OCI-LY1 (cell line): Measurements from ENCODE around the gene GSTA1.
"Not testable (repeated sequence)": the region's sequence is repeated elsewhere in the genome, so short reads cannot be mapped to it uniquely, and the experiment has no call there.

Experiments used
- H2AFZ ChIP-seq: fragments of 200-600 bp; sonication (generic), shearing (Covaris generic); 2 replicates; pipeline ENCODE4 v1.6.0; 2014; ENCODE audit warnings: antibody characterized with exemption, mild to moderate bottlenecking, low read length
- H3F3A ChIP-seq: fragments of 200-600 bp; sonication (generic), shearing (Covaris generic); 2 replicates; pipeline ENCODE4 v1.6.0; 2014; ENCODE audit warnings: mild to moderate bottlenecking, antibody characterized with exemption, low read length, moderate library complexity; ENCODE audit not compliant: insufficient read depth
- H3K27ac ChIP-seq: fragments of 200-600 bp; sonication (generic); 2 replicates; pipeline ENCODE4 v1.5.1; 2014; ENCODE audit warnings: low read length, mixed run types, mild to moderate bottlenecking, low read depth; ENCODE audit not compliant: poor library complexity, severe bottlenecking
- H3K27me3 ChIP-seq: fragments of 200-600 bp; sonication (generic); 2 replicates; pipeline ENCODE4 v1.6.0; 2014; ENCODE audit warnings: antibody characterized with exemption, mild to moderate bottlenecking, low read length, moderate library complexity; ENCODE audit not compliant: insufficient read depth
- H3K36me3 ChIP-seq: fragments of 200-600 bp; sonication (generic); 2 replicates; pipeline ENCODE4 v1.6.1; 2014; ENCODE audit warnings: mild to moderate bottlenecking, antibody characterized with exemption, low read length, moderate library complexity, mixed read lengths; ENCODE audit not compliant: insufficient read depth
- H3K4me1 ChIP-seq: fragments of 200-600 bp; sonication (generic); 2 replicates; pipeline ENCODE4 v1.5.1; 2014; ENCODE audit warnings: mild to moderate bottlenecking, low read length, moderate library complexity; ENCODE audit not compliant: insufficient read depth, severe bottlenecking
- H3K4me2 ChIP-seq: fragments of 200-600 bp; sonication (generic), shearing (Covaris generic); 2 replicates; pipeline ENCODE4 v1.6.1; 2014; ENCODE audit warnings: low read length
- H3K4me3 ChIP-seq: fragments of 200-600 bp; sonication (generic); 2 replicates; pipeline ENCODE4 v1.5.1; 2014; ENCODE audit warnings: low read length, low read depth, mild to moderate bottlenecking, mixed read lengths; ENCODE audit not compliant: poor library complexity, severe bottlenecking
- H3K79me2 ChIP-seq: fragments of 200-600 bp; shearing (Covaris generic); 2 replicates; pipeline ENCODE4 v1.6.1; 2016; ENCODE audit warnings: mixed run types, low read length, mixed read lengths; ENCODE audit not compliant: insufficient read depth
- H3K9ac ChIP-seq: fragments of 200-600 bp; sonication (generic), shearing (Covaris generic); 2 replicates; pipeline ENCODE4 v1.6.1; 2014; ENCODE audit warnings: mild to moderate bottlenecking, low read length, mixed read lengths
- H3K9me2 ChIP-seq: fragments of 200-600 bp; sonication (generic), shearing (Covaris generic); 2 replicates; pipeline ENCODE4 v1.6.1; 2014; ENCODE audit warnings: low read depth, mild to moderate bottlenecking, low read length, mixed read lengths
- H3K9me3 ChIP-seq: fragments of 200-600 bp; shearing (Covaris generic); 2 replicates; pipeline ENCODE4 v1.6.1; 2014; ENCODE audit warnings: low read length, mixed read lengths
- H4K20me1 ChIP-seq: fragments of 200-600 bp; sonication (generic), shearing (Covaris generic); 2 replicates; pipeline ENCODE4 v1.6.0; 2016; ENCODE audit warnings: mild to moderate bottlenecking, low read length; ENCODE audit not compliant: insufficient read depth
- EZH2 ChIP-seq: fragments of 200-600 bp; sonication (generic), shearing (Covaris generic); IDR thresholded peaks from 2 replicates; pipeline ENCODE4 v1.8.0; 2017; ENCODE audit warnings: borderline replicate concordance, mixed run types, mild to moderate bottlenecking, antibody characterized with exemption, low read length, moderate library complexity, mixed read lengths
- TF ChIP-seq, protein P1 (sequence below): fragments of 200-600 bp; sonication (generic), shearing (Covaris generic); IDR thresholded peaks from 2 replicates; pipeline ENCODE4 v1.5.1; 2017; ENCODE audit warnings: mild to moderate bottlenecking, antibody characterized with exemption, low read length, moderate library complexity, mixed read lengths

Gene GSTA1

DNA sequence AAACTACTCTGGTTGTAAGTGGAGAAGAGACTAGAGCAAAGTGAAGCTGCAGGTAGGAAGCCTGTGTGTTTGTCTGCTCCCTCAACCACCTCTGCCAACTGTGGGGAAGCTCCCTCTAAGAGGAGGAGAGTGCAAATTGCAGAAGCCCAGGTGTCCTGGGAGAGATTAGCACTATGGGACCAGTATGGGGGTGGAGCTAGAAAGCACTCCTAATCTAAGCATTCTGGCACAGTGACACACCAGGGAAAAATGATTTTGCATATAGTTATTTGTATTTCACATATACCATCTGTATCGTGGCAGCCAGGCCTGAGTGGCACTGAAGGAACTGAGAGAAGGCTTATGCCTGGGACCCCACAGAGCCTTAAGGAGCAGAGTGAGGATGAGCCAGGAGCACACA is 12.8 kb downstream of the GSTA1 start:
- Histone ChIP-seq H3K9me3 (no peaks in the 10 kb centered on the region), H3K79me2 (no peaks in the 10 kb centered on the region), H3K9me2 (no peaks in the 10 kb centered on the region), H4K20me1 (no peaks in the 10 kb centered on the region), H2AFZ (no peak overlapping the region), H3K9ac (no peak overlapping the region), H3F3A (no peaks in the 10 kb centered on the region), H3K4me3 (no peak overlapping the region), H3K27me3 (no peaks in the 10 kb centered on the region), H3K4me1 (no peaks in the 10 kb centered on the region), H3K4me2 (no peak overlapping the region), H3K36me3 (no peaks in the 10 kb centered on the region), H3K27ac (no peak overlapping the region)
- TF ChIP-seq, protein P1, sequence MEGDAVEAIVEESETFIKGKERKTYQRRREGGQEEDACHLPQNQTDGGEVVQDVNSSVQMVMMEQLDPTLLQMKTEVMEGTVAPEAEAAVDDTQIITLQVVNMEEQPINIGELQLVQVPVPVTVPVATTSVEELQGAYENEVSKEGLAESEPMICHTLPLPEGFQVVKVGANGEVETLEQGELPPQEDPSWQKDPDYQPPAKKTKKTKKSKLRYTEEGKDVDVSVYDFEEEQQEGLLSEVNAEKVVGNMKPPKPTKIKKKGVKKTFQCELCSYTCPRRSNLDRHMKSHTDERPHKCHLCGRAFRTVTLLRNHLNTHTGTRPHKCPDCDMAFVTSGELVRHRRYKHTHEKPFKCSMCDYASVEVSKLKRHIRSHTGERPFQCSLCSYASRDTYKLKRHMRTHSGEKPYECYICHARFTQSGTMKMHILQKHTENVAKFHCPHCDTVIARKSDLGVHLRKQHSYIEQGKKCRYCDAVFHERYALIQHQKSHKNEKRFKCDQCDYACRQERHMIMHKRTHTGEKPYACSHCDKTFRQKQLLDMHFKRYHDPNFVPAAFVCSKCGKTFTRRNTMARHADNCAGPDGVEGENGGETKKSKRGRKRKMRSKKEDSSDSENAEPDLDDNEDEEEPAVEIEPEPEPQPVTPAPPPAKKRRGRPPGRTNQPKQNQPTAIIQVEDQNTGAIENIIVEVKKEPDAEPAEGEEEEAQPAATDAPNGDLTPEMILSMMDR: no peak
- no peak for TF ChIP-seq EZH2

DNA sequence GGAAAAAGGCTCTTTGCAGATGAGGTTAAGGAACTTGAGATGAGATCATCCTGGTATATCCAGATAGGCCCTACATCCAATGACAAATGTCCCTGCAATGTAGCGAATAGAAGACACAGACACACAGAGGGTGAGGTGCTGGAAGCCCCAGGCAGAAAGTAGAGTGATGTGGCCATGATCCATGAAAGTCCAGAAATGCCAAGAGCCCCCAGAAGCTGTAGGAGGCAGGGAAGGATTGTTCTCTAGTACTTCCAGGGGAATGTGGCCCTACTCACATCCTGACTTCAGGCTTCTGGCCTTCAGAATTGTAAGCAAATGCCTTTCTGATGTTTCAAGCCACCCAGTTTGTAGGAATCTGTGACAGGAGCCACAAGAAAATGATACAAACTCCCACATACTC is 14.0 kb downstream of the GSTA1 start:
- not testable (repeated sequence) for H3K4me2 ChIP-seq, H2AFZ ChIP-seq, H3K9ac ChIP-seq, H3K4me1 ChIP-seq, H3K27me3 ChIP-seq, H3K4me3 ChIP-seq, H3K27ac ChIP-seq, H3K79me2 ChIP-seq, H4K20me1 ChIP-seq, H3F3A ChIP-seq, H3K9me2 ChIP-seq, H3K36me3 ChIP-seq, H3K9me3 ChIP-seq

DNA sequence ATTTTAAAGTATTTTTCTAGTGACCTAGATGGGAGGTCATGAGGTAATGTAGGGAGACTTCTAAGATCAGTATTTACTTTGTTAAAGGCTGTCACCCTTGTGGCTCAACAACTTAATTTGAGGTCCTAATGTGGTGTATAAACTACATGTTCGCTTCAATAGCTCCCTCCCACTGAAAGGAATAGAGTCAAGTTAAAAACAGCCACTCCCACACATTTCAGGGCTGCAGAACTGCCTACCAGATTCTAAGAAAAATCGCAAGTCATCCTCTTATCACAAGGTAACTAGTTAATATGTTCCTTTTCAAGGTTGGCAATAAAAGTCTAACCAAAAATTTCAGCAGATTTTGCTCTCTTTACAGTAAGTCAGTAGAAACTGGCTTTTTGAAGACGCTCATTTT is 15.1 kb downstream of the GSTA1 start:
- Histone ChIP-seq H3F3A (no peaks in the 10 kb centered on the region), H3K36me3 (no peaks in the 10 kb centered on the region), H3K27me3 (no peaks in the 10 kb centered on the region), H3K9me3 (no peaks in the 10 kb centered on the region), H4K20me1 (no peaks in the 10 kb centered on the region), H3K9me2 (no peaks in the 10 kb centered on the region), H2AFZ (no peak overlapping the region), H3K4me1 (no peaks in the 10 kb centered on the region), H3K79me2 (no peaks in the 10 kb centered on the region), H3K9ac (no peak overlapping the region), H3K4me2 (no peak overlapping the region), H3K27ac (no peak overlapping the region), H3K4me3 (no peak overlapping the region)
- TF ChIP-seq, protein P1: no peak
- no peak for TF ChIP-seq EZH2

DNA sequence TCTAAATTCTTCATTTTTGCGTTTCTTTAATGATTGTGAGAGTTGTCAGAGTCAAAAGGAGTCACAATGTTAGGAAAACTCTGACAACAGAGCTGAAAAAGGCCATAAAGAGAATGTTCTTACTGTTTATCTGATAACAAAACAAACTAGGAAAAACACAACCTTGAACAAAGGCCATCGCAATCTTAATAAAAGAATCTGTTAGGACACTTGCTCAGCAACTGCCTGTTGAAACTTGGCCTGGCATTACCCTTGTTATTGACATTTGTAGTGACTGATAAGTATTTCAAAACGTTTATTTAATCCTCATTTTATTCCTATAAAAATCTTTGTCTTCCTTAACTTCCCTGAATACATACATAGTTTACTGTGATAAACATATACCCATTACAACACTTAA is 15.7 kb downstream of the GSTA1 start:
- H3K9ac ChIP-seq: no peak overlapping the region
- H2AFZ ChIP-seq: no peak overlapping the region
- no peaks in the 10 kb centered on the region for H3K4me1 ChIP-seq
- H3K9me2 ChIP-seq: no peaks in the 10 kb centered on the region
- H3K36me3 ChIP-seq: no peaks in the 10 kb centered on the region
- no peak overlapping the region for H3K4me3 ChIP-seq
- H3F3A ChIP-seq: no peaks in the 10 kb centered on the region
- H3K79me2 ChIP-seq: no peaks in the 10 kb centered on the region
- no peak for TF ChIP-seq EZH2
- no peak overlapping the region for H3K4me2 ChIP-seq
- H3K27me3 ChIP-seq: no peaks in the 10 kb centered on the region
- no peaks in the 10 kb centered on the region for H4K20me1 ChIP-seq
- H3K9me3 ChIP-seq: no peaks in the 10 kb centered on the region
- no peak overlapping the region for H3K27ac ChIP-seq
